Testis (tissue), 3 donors: ENCODE results near the gene GPD1L. TPM values are rescaled to one million over a fixed set of nuclear protein-coding genes. Genes with fewer than 3 reads are reported as not detected.
A peak's percentile ranks its signal among the peaks of the same experiment; 100 is the strongest.
"Not testable (repeated sequence)": the region's sequence is repeated elsewhere in the genome, so short reads cannot be mapped to it uniquely, and the experiment has no call there.

Experiments used
- DNase-seq: peaks from one replicate; pipeline ENCODE4 v3.0.0-alpha.2; 2019
- H3K27ac ChIP-seq, 2 donors: fragments of 200-600 bp; sonication (generic); one replicate each; pipeline ENCODE4 v1.5.1; 2019
- H3K27me3 ChIP-seq: fragments of 200-600 bp; sonication (generic); one replicate; pipeline ENCODE4 v1.5.1; 2019
- H3K36me3 ChIP-seq: fragments of 200-600 bp; sonication (generic); one replicate; pipeline ENCODE4 v1.5.1; 2017; ENCODE audit warnings: low read depth; ENCODE audit errors: missing control alignments
- H3K4me1 ChIP-seq: fragments of 200-600 bp; sonication (generic); one replicate; pipeline ENCODE4 v1.5.1; 2019
- H3K4me3 ChIP-seq, 2 donors: fragments of 200-600 bp; sonication (generic); one replicate each; pipeline ENCODE4 v1.5.1; 2017 to 2019
- H3K9me3 ChIP-seq: fragments of 200-600 bp; sonication (generic); one replicate; pipeline ENCODE4 v1.5.1; 2017
- CTCF ChIP-seq, 3 experiments: fragments of 450-650 bp in 2 of 3; fragments of 200-600 bp in 1 of 3; sonication (generic) in 1 of 3; IDR thresholded peaks; one replicate each; pipeline ENCODE4 v1.5.1; 2016 to 2019; ENCODE audit warnings: antibody characterized with exemption in 3 of 3, mild to moderate bottlenecking in 2 of 3, moderate library complexity in 1 of 3
- POLR2A ChIP-seq: fragments of 450-650 bp; IDR thresholded peaks from one replicate; pipeline ENCODE4 v1.6.1; 2017; ENCODE audit warnings: antibody characterized with exemption, mild to moderate bottlenecking, moderate library complexity
- WGBS, 2 donors: methylation state at CpG; one replicate each; pipeline ENCODE4 v1.1.5; 2018; 5-methylcytosine and 5-hydroxymethylcytosine counted together
- intact Hi-C: fragments of 100-400 bp; cut with DNase I; formaldehyde crosslinking; loops from one replicate; pipeline ENCODE4 v1.15.1; 2023; ENCODE audit warnings: low total_unique reads
- polyA plus RNA-seq: library from polyadenylated mRNA; stranded (reverse); fragments of 350-450 nt; fragmentation: Illumina TruSeq; extraction: RNeasy Lipid Tissue Mini Kit (QIAGEN cat#74804); gene quantifications from one replicate; pipeline ENCODE4 v1.2.3, GENCODE V29; 2014; ENCODE audit warnings: low read depth, low replicate concordance; ENCODE audit not compliant: insufficient read depth
- total RNA-seq, 2 donors: library from RNA; depleted of rRNA; stranded (reverse); fragments of >200 nt; gene quantifications; one replicate each; pipeline ENCODE4 v1.2.3, GENCODE V29; 2016

The GPD1L gene
- total and polyA plus RNA-seq, 3 donors from 2014 or later = 13.4 to 18.4 (median 15.4) TPM

GRCh38 chr3:32104492-32104891 lies 1.9 kb upstream of the GPD1L start:
- H3K9me3 ChIP-seq = no peaks in the 10 kb centered on the region
- intact Hi-C loops = no loop called here

GRCh38 chr3:32105291-32106131 lies 909 bp upstream of the GPD1L start:
- Histone ChIP-seq H3K9me3 (no peaks in the 10 kb centered on the region), H3K4me3 (peak overlapping the region; percentile 71 to 85), H3K27me3 (no peaks in the 10 kb centered on the region), H3K4me1 (peaks cover 6% of the 10 kb centered on the region), H3K27ac (peak overlapping the region in 1 of 2 donors; percentile 50), H3K36me3 (no peaks in the 10 kb centered on the region)
- 74 to 88% methylated on average over 7 of the region's 7 CpGs for WGBS, 2 donors
- intact Hi-C loops = no loop called here
- TF ChIP-seq POLR2A = no peak
- no peak for TF ChIP-seq CTCF (IDR thresholded peaks at IDR 0.05)
- no peak for DNase-seq

More at GRCh38 chr3:32104492-32104891, 1.9 kb upstream of the GPD1L start:
- Histone ChIP-seq H3K36me3 (no peaks in the 10 kb centered on the region), H3K27me3 (no peaks in the 10 kb centered on the region), H3K27ac (no peak overlapping the region), H3K4me1 (peaks cover 6% of the 10 kb centered on the region), H3K4me3 (no peak overlapping the region)
- no peak for DNase-seq
- WGBS, 2 donors = 96 to 97% methylated on average over 4 of the region's 4 CpGs
- TF ChIP-seq CTCF (IDR thresholded peaks at IDR 0.05) (no peak), POLR2A (no peak)

- Histone ChIP-seq H3K4me3 (peak overlapping the region; percentile 71 to 85), H3K36me3 (no peaks in the 10 kb centered on the region), H3K9me3 (no peaks in the 10 kb centered on the region), H3K27ac (peak overlapping the region in 1 of 2 donors; percentile 50), H3K4me1 (peaks cover 6% of the 10 kb centered on the region), H3K27me3 (no peaks in the 10 kb centered on the region)
- intact Hi-C loops = no loop called here
- peak; percentile 47 for DNase-seq
- TF ChIP-seq CTCF (IDR thresholded peaks at IDR 0.05) (no peak), POLR2A (no peak)
- 1% methylated on average over 25 to 36 of the region's 36 CpGs for WGBS, 2 donors
Observed at GRCh38 chr3:32106929-32107362, 526 bp downstream of the GPD1L start.

GRCh38 chr3:32108224-32108623 lies 1.8 kb downstream of the GPD1L start:
- H3K4me3 ChIP-seq, H3K27ac ChIP-seq, H3K27me3 ChIP-seq, intact Hi-C loops, H3K4me1 ChIP-seq, DNase-seq, H3K36me3 ChIP-seq, H3K9me3 ChIP-seq: not testable (repeated sequence)
- 83 to 86% methylated on average over 9 of the region's 9 CpGs for WGBS, 2 donors

GRCh38 chr3:32109256-32109655 lies 2.8 kb downstream of the GPD1L start:
- H3K4me3 ChIP-seq = no peak overlapping the region

More at GRCh38 chr3:32109256-32109655, 2.8 kb downstream of the GPD1L start:
- Histone ChIP-seq H3K27me3 (no peaks in the 10 kb centered on the region), H3K9me3 (no peaks in the 10 kb centered on the region), H3K36me3 (no peaks in the 10 kb centered on the region), H3K4me1 (peaks cover 6% of the 10 kb centered on the region), H3K27ac (no peak overlapping the region)
- TF ChIP-seq CTCF (IDR thresholded peaks at IDR 0.05) (no peak), POLR2A (no peak)
- intact Hi-C loops = no loop called here
- WGBS, 2 donors = 11 to 34% methylated on average over 2 of the region's 2 CpGs
- peak; percentile 77 for DNase-seq
